MM.1S (cell line): Measurements from ENCODE around the gene TTC7B.

Experiments
- DNase-seq: peaks from one replicate; pipeline ENCODE4 v3.0.0-alpha.2; 2015
- H2AFZ ChIP-seq: fragments of 300-600 bp; sonication (generic); 2 replicates; pipeline ENCODE4 v1.6.0; 2016; ENCODE audit warnings: antibody characterized with exemption, low read length
- H3F3A ChIP-seq: fragments of 300-600 bp; sonication (generic); 2 replicates; pipeline ENCODE4 v1.6.1; 2016; ENCODE audit warnings: mild to moderate bottlenecking, antibody characterized with exemption, low read length, moderate library complexity, mixed read lengths; ENCODE audit not compliant: insufficient read depth
- H3K27ac ChIP-seq: fragments of 300-600 bp; sonication (generic); 2 replicates; pipeline ENCODE4 v1.5.1; 2016; ENCODE audit warnings: mild to moderate bottlenecking, low read length
- H3K27me3 ChIP-seq: fragments of 300-600 bp; sonication (generic); replicated peaks from 2 replicates; pipeline ENCODE4 v1.6.0; 2016; ENCODE audit warnings: low read length; ENCODE audit not compliant: insufficient read depth
- H3K36me3 ChIP-seq: fragments of 300-600 bp; sonication (generic); replicated peaks from 2 replicates; pipeline ENCODE4 v1.6.1; 2016; ENCODE audit warnings: mild to moderate bottlenecking, low read length, mixed read lengths; ENCODE audit not compliant: insufficient read depth
- H3K4me1 ChIP-seq: fragments of 300-600 bp; sonication (generic); 2 replicates; pipeline ENCODE4 v1.6.1; 2016; ENCODE audit warnings: low read length, mixed read lengths
- H3K4me2 ChIP-seq: fragments of 300-600 bp; sonication (generic); 2 replicates; pipeline ENCODE4 v1.6.0; 2016; ENCODE audit warnings: low read depth, low read length
- H3K4me3 ChIP-seq: fragments of 300-600 bp; sonication (generic); 2 replicates; pipeline ENCODE4 v1.5.1; 2016; ENCODE audit warnings: low read length, mixed read lengths
- H3K79me2 ChIP-seq: fragments of 300-600 bp; sonication (generic); 2 replicates; pipeline ENCODE4 v1.6.1; 2016; ENCODE audit warnings: mixed run types, low read length, mixed read lengths
- H3K9ac ChIP-seq: fragments of 300-600 bp; sonication (generic); 2 replicates; pipeline ENCODE4 v1.6.1; 2016; ENCODE audit warnings: low read length, mixed read lengths
- H3K9me2 ChIP-seq: fragments of 300-600 bp; sonication (generic); replicated peaks from 2 replicates; pipeline ENCODE4 v1.6.1; 2016; ENCODE audit warnings: mild to moderate bottlenecking, low read length, mixed read lengths; ENCODE audit not compliant: insufficient read depth
- H3K9me3 ChIP-seq: fragments of 300-600 bp; sonication (generic); replicated peaks from 2 replicates; pipeline ENCODE4 v1.6.1; 2016; ENCODE audit warnings: mild to moderate bottlenecking, low read length, mixed read lengths; ENCODE audit not compliant: insufficient read depth
- H4K20me1 ChIP-seq: fragments of 300-600 bp; sonication (generic); 2 replicates; pipeline ENCODE4 v1.6.1; 2016; ENCODE audit warnings: mild to moderate bottlenecking, low read length, moderate library complexity, mixed read lengths; ENCODE audit not compliant: insufficient read depth
- EZH2 ChIP-seq: fragments of 300-600 bp; sonication (generic); optimal IDR thresholded peaks from 2 replicates; pipeline ENCODE3; 2017; ENCODE audit warnings: low read depth, mild to moderate bottlenecking, antibody characterized with exemption, low read length, mixed read lengths
- EZH2phosphoT487 ChIP-seq: fragments of 300-600 bp; sonication (generic); IDR thresholded peaks from 2 replicates; pipeline ENCODE4 v1.6.1; 2018; ENCODE audit warnings: antibody characterized with exemption, low read length
- TF ChIP-seq, protein P1 (sequence below): fragments of 300-600 bp; sonication (generic); IDR thresholded peaks from 2 replicates; pipeline ENCODE4 v1.5.1; 2016; ENCODE audit warnings: antibody characterized with exemption, low read length, mixed read lengths

TTC7B gene

DNA sequence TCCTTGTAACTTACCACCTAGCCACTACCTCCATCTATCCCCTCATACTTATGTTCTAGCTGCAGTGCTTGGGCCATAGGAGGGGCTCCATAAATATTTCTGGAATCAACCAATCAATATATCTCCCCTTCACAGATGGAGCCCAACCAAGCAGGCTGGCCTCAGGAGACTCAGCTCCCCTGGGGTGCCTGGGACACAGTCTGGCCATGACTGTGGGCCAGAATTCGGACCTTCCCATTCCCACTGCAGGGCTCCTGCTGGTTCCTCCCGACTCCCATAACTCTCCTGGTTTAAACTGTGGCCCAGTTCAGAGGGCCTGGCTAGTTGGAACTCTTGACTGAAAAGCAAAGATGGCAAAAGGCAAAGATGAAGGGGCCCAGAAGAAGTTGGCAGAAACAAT, 13.0 kb downstream of the TTC7B start:
- no peak overlapping the region for H3K27ac ChIP-seq
- peaks cover 7% of the 10 kb centered on the region for H3K4me1 ChIP-seq

GRCh38 chr14:90799420-90799819, 16.8 kb downstream of the TTC7B start:
- no peak for DNase-seq
- Histone ChIP-seq H3K4me3 (no peak overlapping the region), H3F3A (no peaks in the 10 kb centered on the region), H4K20me1 (no peaks in the 10 kb centered on the region), H3K27ac (no peak overlapping the region), H3K4me2 (no peak overlapping the region), H3K9me3 (no peaks in the 10 kb centered on the region), H3K4me1 (no peaks in the 10 kb centered on the region), H3K79me2 (no peaks in the 10 kb centered on the region), H3K27me3 (no peaks in the 10 kb centered on the region), H3K36me3 (no peaks in the 10 kb centered on the region), H2AFZ (no peak overlapping the region), H3K9ac (no peak overlapping the region), H3K9me2 (no peaks in the 10 kb centered on the region)
- no peak for TF ChIP-seq EZH2
- TF ChIP-seq, protein P1, sequence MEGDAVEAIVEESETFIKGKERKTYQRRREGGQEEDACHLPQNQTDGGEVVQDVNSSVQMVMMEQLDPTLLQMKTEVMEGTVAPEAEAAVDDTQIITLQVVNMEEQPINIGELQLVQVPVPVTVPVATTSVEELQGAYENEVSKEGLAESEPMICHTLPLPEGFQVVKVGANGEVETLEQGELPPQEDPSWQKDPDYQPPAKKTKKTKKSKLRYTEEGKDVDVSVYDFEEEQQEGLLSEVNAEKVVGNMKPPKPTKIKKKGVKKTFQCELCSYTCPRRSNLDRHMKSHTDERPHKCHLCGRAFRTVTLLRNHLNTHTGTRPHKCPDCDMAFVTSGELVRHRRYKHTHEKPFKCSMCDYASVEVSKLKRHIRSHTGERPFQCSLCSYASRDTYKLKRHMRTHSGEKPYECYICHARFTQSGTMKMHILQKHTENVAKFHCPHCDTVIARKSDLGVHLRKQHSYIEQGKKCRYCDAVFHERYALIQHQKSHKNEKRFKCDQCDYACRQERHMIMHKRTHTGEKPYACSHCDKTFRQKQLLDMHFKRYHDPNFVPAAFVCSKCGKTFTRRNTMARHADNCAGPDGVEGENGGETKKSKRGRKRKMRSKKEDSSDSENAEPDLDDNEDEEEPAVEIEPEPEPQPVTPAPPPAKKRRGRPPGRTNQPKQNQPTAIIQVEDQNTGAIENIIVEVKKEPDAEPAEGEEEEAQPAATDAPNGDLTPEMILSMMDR: no peak
- no peak for TF ChIP-seq EZH2phosphoT487

More for the DNA sequence above, 13.0 kb downstream of the TTC7B start:
- Histone ChIP-seq H4K20me1 (no peaks in the 10 kb centered on the region), H3K9me3 (no peaks in the 10 kb centered on the region), H3K9me2 (no peaks in the 10 kb centered on the region), H2AFZ (no peak overlapping the region), H3K4me2 (no peak overlapping the region), H3K27me3 (no peaks in the 10 kb centered on the region), H3K9ac (no peak overlapping the region), H3K36me3 (no peaks in the 10 kb centered on the region), H3F3A (no peaks in the 10 kb centered on the region), H3K4me3 (no peak overlapping the region), H3K79me2 (peaks cover 7% of the 10 kb centered on the region)
- no peak for DNase-seq
- TF ChIP-seq EZH2 (no peak), EZH2phosphoT487 (no peak)
- TF ChIP-seq, protein P1: no peak

DNA sequence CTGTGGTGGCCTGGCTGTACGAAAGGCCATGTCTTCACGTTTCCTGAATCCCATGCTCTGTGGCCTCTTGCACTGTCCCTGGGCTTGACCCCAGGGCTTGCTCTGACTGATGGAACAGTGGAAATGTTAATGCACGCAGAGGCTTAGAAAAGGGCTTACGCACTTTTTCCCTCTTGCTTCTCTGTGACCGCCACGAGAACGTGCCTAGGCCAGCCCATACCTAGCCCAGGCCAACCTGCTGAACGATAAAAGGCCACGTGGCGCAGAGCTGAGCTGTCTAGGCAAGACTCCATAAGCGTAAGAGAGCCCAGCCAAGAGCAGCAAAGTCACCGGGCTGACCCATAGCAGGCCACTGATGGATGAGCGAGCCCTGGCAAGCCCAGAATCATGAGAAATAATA, 18.3 kb downstream of the TTC7B start:
- TF ChIP-seq, protein P1: no peak
- TF ChIP-seq EZH2: no peak
- TF ChIP-seq EZH2phosphoT487: no peak
- Histone ChIP-seq H3K27me3 (no peaks in the 10 kb centered on the region), H3K9me3 (no peaks in the 10 kb centered on the region), H3K36me3 (no peaks in the 10 kb centered on the region), H3F3A (no peaks in the 10 kb centered on the region), H3K4me1 (no peaks in the 10 kb centered on the region), H2AFZ (no peak overlapping the region), H3K9me2 (no peaks in the 10 kb centered on the region), H3K79me2 (no peaks in the 10 kb centered on the region), H3K4me3 (no peak overlapping the region), H3K4me2 (no peak overlapping the region), H3K9ac (no peak overlapping the region), H4K20me1 (no peaks in the 10 kb centered on the region), H3K27ac (no peak overlapping the region)
- DNase-seq: no peak
